OCI-LY3 (cell line): Measurements from ENCODE around the gene POLE4.

ENCODE experiments used
- CTCF ChIP-seq: fragments of 200-600, 300-600 bp; sonication (generic); IDR thresholded peaks from 2 replicates; pipeline ENCODE4 v1.5.1; 2014; ENCODE audit warnings: antibody characterized with exemption, low read length, low read depth
- EZH2phosphoT487 ChIP-seq: fragments of 200-600 bp; shearing (Covaris generic); IDR thresholded peaks from 2 replicates; pipeline ENCODE4 v1.6.1; 2018; ENCODE audit warnings: antibody characterized with exemption, mixed run types, low read depth

GRCh38 chr2:74985978-74986609, 27.7 kb downstream of the POLE4 start:
- no peak for TF ChIP-seq CTCF
- no peak for TF ChIP-seq EZH2phosphoT487
